NCI-H128 (cell line): ENCODE results near the gene PTP4A1.

Source experiments
- DNase-seq: peaks from one replicate; lab custom pipeline; 2025; ENCODE audit not compliant: unreplicated experiment; lab: John Stamatoyannopoulos, UW

PTP4A1 gene

GRCh38 chr6:63554782-63555181 lies 17.5 kb upstream of the PTP4A1 start:
- DNase-seq: no peak

DNA sequence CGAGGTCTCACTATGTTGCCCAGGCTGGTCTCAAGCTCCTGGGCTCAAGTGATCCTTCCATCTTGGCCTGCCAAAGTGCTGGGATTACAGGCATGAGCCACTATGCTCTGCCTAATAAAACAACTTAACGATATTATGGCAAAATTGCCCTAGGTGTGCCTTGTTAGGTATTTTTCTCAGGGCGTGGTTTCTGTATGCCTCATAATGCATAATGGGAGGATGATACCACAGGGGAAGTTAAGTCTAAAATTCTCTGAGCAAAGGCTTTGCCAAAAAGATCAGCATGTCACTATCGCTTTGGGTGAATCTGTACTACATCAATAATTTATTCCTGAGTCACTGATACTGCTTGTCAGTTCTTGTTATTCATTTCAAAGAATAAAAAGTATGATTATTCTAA lies 15.9 kb upstream of the PTP4A1 start:
- no peak for DNase-seq

GRCh38 chr6:63558278-63558677 lies 14.0 kb upstream of the PTP4A1 start:
- no peak for DNase-seq

- no peak for DNase-seq
Measured at GRCh38 chr6:63560801-63561287, 11.4 kb upstream of the PTP4A1 start.

- DNase-seq: no peak
Measured at GRCh38 chr6:63561288-63561687, 11.0 kb upstream of the PTP4A1 start.

DNA sequence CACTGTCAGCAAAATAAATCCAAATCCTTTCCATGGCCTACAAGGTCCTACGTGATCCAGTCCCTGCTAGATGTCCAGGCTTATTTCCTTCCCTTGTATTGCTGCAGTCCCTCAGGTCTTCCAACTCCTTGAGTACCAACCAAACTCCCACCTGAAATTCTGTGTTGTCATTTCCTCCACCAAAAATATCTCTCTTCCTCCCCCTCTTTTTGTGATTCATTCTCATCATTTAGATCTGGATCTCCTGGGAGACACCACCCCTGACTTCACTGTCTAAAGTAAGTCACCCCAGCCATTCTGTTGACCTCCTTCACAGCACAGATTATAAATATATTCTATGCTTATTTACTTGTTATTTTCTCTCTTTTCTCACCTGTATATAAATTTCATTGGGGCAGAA lies 9.0 kb upstream of the PTP4A1 start:
- no peak for DNase-seq

DNA sequence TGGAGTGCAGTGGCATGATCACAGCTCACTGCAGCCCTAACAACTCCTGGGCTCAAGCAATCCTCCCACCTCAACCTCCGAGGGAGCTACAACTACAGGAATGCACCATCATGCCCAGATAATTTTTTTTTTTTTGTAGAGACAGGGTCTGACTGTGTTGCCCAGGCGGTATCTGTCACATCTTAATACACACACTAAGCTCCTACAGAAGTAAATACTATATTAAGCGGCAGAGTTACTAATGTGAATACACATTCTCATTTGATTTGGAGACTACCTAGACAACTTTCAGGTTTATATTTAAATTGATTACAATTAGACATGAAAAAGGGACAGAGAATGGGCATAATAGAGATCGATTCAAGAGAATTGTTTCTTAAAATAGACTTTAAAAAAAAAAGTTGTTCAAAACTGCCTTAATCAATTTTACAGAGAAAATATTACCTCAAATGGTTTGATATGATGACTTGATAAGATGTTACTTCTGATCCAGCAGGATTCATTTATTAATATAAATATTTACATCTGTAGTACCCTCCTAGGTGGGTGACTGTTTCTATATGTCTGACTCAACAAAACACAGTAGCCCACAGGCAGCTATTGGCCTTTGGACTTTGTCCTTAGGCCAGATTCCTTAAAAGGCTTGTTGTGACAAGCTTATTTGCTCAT lies 7.1 kb upstream of the PTP4A1 start:
- no peak for DNase-seq

DNA sequence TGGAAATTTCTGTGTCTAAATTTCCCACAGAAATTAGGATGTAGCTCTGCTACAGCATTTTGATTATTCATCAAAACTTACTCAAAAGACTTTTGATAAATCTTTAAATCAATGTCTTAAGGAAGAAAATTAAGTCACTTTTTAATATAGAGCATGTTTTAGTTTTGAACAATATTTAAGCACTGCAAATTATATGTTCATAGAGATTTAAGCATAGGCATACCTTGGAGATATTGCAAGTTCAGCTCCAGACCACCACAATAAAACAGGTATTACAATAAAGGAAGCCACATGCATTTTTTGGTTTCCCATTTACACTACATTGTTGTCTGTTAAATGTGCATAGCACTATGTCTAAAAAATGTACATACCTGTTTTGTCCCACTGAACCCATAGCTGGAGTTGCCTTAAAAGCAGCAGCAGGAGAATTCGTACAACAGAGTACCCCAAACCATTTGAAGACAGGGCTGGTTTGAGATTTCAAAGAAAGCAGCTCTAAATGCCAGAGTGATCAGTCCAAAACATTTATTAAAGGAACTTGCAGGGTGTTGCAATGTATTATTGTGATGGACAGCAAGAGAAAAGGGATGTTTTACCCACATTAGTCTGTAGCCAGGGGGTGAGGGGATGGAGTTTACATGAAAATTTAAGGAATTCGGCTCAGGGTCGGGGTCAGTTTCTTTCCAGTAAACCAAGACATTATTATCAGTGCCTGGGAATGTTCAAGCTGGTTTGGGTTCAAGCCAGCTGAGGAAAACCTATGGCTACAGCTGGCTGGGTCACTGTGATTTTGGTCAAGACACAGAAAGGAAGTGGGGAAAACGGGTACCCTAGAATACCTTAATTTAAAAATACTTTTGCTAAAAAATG lies 6.3 kb upstream of the PTP4A1 start:
- DNase-seq: no peak

GRCh38 chr6:63567966-63568365 lies 4.3 kb upstream of the PTP4A1 start:
- no peak for DNase-seq

- no peak for DNase-seq
Measured at GRCh38 chr6:63571361-63572043, 778 bp upstream of the PTP4A1 start.

DNA sequence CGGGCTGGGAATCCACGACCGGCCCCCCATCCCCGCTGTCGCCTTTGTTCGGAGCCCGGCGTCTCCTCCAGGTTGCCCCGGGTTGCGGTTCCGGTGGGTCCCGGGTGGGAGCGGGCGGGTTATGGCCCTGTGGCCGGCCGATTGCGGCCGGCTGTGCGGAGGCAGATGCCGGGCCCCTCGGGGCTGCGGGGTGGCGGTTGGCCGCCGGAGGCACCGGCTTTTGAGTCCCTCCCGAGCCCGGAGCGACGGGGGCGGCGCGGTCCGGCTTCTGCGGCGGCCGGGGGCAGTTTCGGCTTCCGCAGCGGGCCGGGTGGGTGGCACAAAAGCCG lies 431 bp downstream of the PTP4A1 start:
- DNase-seq: no peak

DNA sequence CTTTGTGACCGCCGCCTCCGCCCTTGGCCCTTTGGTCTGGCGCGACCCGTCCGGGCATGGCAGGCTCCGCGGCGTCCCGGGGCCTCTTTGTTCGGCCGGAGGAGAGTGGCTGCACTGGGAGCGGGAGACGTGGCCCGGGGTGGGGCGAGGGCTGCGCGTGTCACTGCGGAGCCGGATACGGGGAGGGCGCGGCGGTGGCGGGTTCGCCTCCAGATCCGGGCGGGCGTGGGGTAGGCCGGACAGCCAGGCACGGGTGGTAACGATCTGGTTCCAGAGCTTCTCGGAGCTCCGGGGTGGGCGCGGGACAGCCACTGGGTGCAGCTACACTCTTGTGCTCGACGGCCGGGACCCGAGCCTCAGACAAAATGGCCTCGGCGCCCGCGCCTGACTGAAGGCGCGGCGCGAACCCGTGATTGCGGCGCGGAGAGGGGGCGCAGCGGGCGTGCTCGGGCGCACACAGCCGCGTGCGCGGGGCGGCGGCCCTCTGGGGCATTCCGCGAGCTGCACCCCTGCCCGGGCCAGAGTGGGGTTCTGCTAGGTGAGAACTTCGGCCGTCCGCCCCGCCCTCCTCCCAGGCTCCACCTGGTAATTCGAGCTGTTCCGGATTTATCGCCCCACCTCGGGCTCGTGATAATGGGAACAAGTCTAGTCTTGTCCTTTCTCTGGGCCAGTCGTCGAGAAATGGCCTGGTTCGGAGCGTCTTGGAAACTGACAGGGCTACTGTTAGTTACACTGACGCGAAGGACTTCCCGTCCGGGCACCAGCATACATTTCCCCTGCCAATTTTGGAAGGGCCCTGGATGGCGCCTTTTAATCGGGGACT lies 1.0 kb downstream of the PTP4A1 start:
- DNase-seq: peak; percentile 77

DNA sequence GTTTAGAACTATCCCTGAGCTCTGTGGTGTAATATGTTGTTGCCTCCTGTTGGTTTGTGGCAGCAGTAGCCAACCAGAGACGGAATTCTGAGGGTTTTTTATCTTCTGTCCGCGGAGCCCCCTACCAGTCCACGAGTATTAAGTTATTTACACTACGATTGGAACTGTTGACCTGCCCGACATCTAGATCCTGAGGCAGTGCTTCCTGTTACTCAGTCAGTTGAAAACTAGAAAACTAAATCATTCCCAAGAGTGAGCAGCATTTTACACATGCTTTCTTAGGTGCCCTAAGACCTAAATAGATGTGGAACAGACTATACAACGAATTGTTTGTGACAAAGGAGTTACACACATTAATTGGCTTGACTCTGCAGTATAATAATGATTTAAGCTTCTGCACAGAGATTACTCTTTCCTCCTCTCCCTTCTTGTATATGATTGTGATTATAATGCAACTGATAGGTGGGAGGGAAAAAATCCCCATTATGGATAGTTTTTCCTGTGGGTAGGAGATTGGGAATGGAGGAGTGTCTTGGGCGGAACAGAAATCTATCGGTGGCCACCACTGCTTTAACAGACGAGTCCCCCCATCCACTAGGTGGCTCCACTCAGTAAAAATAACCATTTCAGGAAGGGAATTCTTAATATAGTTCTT lies 1.7 kb downstream of the PTP4A1 start:
- DNase-seq: no peak

DNA sequence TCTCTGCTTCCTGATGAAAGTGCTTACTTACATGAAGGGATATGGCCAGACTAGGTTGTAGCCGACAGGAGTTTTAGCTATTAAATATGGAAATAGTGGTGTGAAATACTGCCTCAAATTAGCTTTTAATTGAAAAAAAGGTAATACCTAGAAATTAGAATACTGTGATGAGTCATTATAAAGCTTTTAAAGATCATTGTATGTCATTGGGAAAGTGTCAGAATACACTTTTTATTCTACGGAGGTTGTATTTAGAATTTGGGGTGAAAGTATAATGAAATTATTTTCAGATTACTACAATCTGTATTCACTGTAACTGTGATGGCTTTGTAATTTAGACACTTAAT lies 2.2 kb downstream of the PTP4A1 start:
- DNase-seq: no peak

- DNase-seq: no peak
Measured at GRCh38 chr6:63576147-63576772, 4.0 kb downstream of the PTP4A1 start.

DNA sequence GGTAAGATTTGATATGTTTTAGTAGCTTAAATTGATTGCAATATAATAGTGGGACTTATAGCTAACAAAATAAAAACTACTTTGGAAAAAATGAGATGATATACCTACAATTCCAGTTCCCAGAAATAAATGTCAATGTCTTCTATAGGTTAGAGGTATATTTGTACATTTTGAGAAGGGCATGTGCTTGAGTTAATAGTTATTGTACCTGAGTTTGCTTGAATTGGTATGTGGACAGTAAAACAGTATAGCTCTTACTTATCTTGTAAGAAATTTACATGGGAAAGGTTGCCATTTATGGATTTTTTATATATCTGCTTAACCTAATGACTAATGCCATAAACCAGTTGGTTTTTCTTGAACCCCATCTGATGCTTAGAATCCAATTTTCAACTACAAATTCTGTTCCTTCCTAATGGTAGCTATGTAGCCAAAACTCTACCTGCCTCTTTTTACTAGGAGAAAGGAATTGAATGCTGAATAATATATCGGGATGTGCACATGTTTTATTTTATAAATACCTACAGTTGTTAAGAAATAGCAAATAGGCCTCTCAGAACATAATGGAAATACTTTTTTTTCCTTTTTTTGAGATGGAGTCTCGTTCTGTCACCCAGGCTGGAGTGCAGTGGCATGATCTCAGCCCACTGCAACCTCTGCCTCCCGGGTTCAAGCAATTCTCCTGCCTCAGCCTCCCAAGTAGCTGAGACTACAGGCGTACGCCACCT lies 4.9 kb downstream of the PTP4A1 start:
- no peak for DNase-seq

DNA sequence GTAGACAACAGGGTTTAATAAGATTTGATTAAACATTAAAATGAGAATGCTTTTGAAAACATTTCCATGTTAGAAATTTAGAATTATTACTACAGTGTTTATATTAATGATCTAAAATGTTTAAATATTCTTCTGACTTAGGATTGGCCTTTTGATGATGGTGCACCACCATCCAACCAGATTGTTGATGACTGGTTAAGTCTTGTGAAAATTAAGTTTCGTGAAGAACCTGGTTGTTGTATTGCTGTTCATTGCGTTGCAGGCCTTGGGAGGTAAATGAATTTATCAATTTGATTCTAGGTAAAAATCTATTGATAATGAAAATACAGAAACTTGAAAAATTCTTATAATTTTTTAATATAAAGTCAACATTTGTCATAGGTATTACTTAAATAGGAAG lies 6.5 kb downstream of the PTP4A1 start:
- no peak for DNase-seq

- DNase-seq: no peak
Measured at GRCh38 chr6:63579937-63580703, 7.8 kb downstream of the PTP4A1 start.

DNA sequence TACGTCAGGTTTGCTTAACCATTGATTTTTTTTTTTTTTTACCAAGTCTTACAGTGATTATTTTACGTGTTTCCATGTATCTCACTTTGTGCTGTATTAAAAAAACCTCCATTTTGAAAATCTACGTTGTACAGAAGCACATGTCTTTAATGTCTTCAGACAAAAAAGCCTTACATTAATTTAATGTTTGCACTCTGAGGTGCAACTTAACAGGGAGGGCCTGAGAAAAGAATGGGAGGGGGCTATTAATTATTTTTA lies 8.4 kb downstream of the PTP4A1 start:
- DNase-seq: no peak
